IMR-90 (cell line): ENCODE data around the gene SLC16A9. TPM values are rescaled to one million over a fixed set of nuclear protein-coding genes. Genes with fewer than 3 reads are reported as not detected.

ENCODE experiments used
- ATAC-seq: fragments of 200-7000 bp; cut with Tn5 transposase; 2 replicates; pipeline ENCODE4 v1.9.1; 2020; ENCODE audit warnings: low read depth, mild to moderate bottlenecking, moderate library complexity
- BruUV-seq: library from RNA; stranded (reverse); fragments of 400-500 nt; replicated peaks from 2 replicates; lab custom pipeline; 2021; lab: Mats Ljungman, UMichigan
- CTCF ChIA-PET: fragments of 300-600 bp; formaldehyde crosslinking; extraction: SDS; loops from one replicate; lab custom pipeline; 2021; ENCODE audit warnings: antibody characterized with exemption; lab: Yijun Ruan, JAX
- POLR2A ChIA-PET: fragments of 300-600 bp; sonication (Branson Sonifier 250); formaldehyde crosslinking; loops from one replicate; lab custom pipeline; 2022; ENCODE audit warnings: antibody characterized with exemption; ENCODE audit not compliant: unreplicated experiment; lab: Charles Lee
- DNase-seq: peaks from one replicate; pipeline ENCODE4 v3.0.0; 2013
- H2AFZ ChIP-seq: replicated peaks from 2 replicates; pipeline ENCODE3; 2013; ENCODE audit warnings: low read length, mild to moderate bottlenecking; ENCODE audit not compliant: poor library complexity
- H2AK5ac ChIP-seq: 2 replicates; pipeline ENCODE4 v1.6.1; 2013; ENCODE audit warnings: low read depth, low read length, inconsistent platforms
- H2AK9ac ChIP-seq: replicated peaks from 2 replicates; pipeline ENCODE3; 2013; ENCODE audit warnings: mild to moderate bottlenecking, low read depth, low read length, moderate library complexity; ENCODE audit not compliant: poor library complexity
- H2BK120ac ChIP-seq: 2 replicates; pipeline ENCODE4 v1.6.1; 2013; ENCODE audit warnings: low read depth, low read length, inconsistent platforms
- H2BK15ac ChIP-seq: 3 replicates; pipeline ENCODE4 v1.6.1; 2013; ENCODE audit warnings: low read depth, low read length, inconsistent platforms
- H2BK20ac ChIP-seq: 2 replicates; pipeline ENCODE4 v1.6.1; 2013; ENCODE audit warnings: low read depth, mild to moderate bottlenecking, inconsistent platforms, low read length, moderate library complexity
- H2BK5ac ChIP-seq: 2 replicates; pipeline ENCODE4 v1.6.1; 2013; ENCODE audit warnings: mild to moderate bottlenecking, low read depth, low read length, inconsistent platforms; ENCODE audit not compliant: poor library complexity, severe bottlenecking
- H3K14ac ChIP-seq: replicated peaks from 2 replicates; pipeline ENCODE4 v1.6.1; 2013; ENCODE audit warnings: low read depth, low read length, inconsistent platforms
- H3K18ac ChIP-seq: 2 replicates; pipeline ENCODE4 v1.6.1; 2013; ENCODE audit warnings: low read depth, low read length, control low read depth
- H3K23ac ChIP-seq: 2 replicates; pipeline ENCODE4 v1.6.1; 2013; ENCODE audit warnings: low read depth, low read length, inconsistent platforms
- H3K27ac ChIP-seq: 2 replicates; pipeline ENCODE4 v1.5.1; 2013; ENCODE audit warnings: mild to moderate bottlenecking, control low read depth, low read length; ENCODE audit not compliant: insufficient read depth
- H3K27me3 ChIP-seq: 2 replicates; pipeline ENCODE4 v1.6.1; 2013; ENCODE audit warnings: low read length; ENCODE audit not compliant: control insufficient read depth, insufficient read depth
- H3K36me3 ChIP-seq: 2 replicates; pipeline ENCODE4 v1.6.1; 2013; ENCODE audit warnings: low read length, mixed read lengths; ENCODE audit not compliant: control insufficient read depth, insufficient read depth
- H3K4ac ChIP-seq: 2 replicates; pipeline ENCODE4 v1.6.1; 2013; ENCODE audit warnings: low read depth, low read length, inconsistent platforms
- H3K4me1 ChIP-seq: 2 replicates; pipeline ENCODE4 v1.6.1; 2013; ENCODE audit warnings: low read length, mixed read lengths; ENCODE audit not compliant: control insufficient read depth, insufficient read depth
- H3K4me2 ChIP-seq: 2 replicates; pipeline ENCODE4 v1.6.1; 2013; ENCODE audit warnings: low read depth, mild to moderate bottlenecking, control low read depth, low read length, moderate library complexity
- H3K4me3 ChIP-seq: 2 replicates; pipeline ENCODE4 v1.5.1; 2013; ENCODE audit warnings: low read depth, mild to moderate bottlenecking, control low read depth, low read length, moderate library complexity; ENCODE audit not compliant: insufficient read depth
- H3K56ac ChIP-seq: 2 replicates; pipeline ENCODE4 v1.6.1; 2013; ENCODE audit warnings: low read length, inconsistent platforms; ENCODE audit not compliant: insufficient read depth; ENCODE audit errors: extremely low read depth
- H3K79me1 ChIP-seq, 2 experiments: 2 replicates each; pipeline ENCODE4 v1.6.1; 2013; ENCODE audit warnings: low read length in 2 of 2, inconsistent platforms in 1 of 2, low read depth in 1 of 2
- H3K9ac ChIP-seq: 2 replicates; pipeline ENCODE4 v1.6.1; 2013; ENCODE audit warnings: low read depth, low read length, control low read depth
- H3K9me1 ChIP-seq: 2 replicates; pipeline ENCODE4 v1.6.1; 2013; ENCODE audit warnings: low read length, inconsistent platforms; ENCODE audit not compliant: insufficient read depth
- H3K9me3 ChIP-seq: 2 replicates; pipeline ENCODE4 v1.6.1; 2013; ENCODE audit warnings: low read length; ENCODE audit not compliant: control insufficient read depth, insufficient read depth
- H4K20me1 ChIP-seq: 2 replicates; pipeline ENCODE4 v1.6.1; 2013; ENCODE audit warnings: low read length, inconsistent platforms; ENCODE audit not compliant: insufficient read depth
- H4K5ac ChIP-seq: 2 replicates; pipeline ENCODE4 v1.6.1; 2013; ENCODE audit warnings: mild to moderate bottlenecking, low read depth, low read length, control low read depth
- H4K8ac ChIP-seq, 2 experiments: 2 replicates each; pipeline ENCODE4 v1.6.1; 2013; ENCODE audit warnings: low read depth in 2 of 2, low read length in 2 of 2, control low read depth in 1 of 2, inconsistent platforms in 1 of 2
- H4K91ac ChIP-seq: 2 replicates; pipeline ENCODE4 v1.6.1; 2013; ENCODE audit warnings: low read depth, low read length, inconsistent platforms; ENCODE audit not compliant: insufficient read depth
- BHLHE40 ChIP-seq: fragments of 150-350 bp; IDR thresholded peaks from 2 replicates; pipeline ENCODE4 v1.6.1; 2016; ENCODE audit warnings: mild to moderate bottlenecking, low read depth, low read length
- CEBPB ChIP-seq: IDR thresholded peaks from 2 replicates; pipeline ENCODE4 v1.6.1; 2012; ENCODE audit warnings: low read depth, low read length, improper control_type of control experiment
- CHD1 ChIP-seq: IDR thresholded peaks from 2 replicates; pipeline ENCODE4 v1.6.1; 2012; ENCODE audit warnings: low read depth, low read length, improper control_type of control experiment
- ELK1 ChIP-seq: fragments of 150-350 bp; IDR thresholded peaks from 2 replicates; pipeline ENCODE4 v1.6.1; 2016; ENCODE audit warnings: low read depth, mild to moderate bottlenecking, low read length, moderate library complexity, borderline replicate concordance
- MAFK ChIP-seq: IDR thresholded peaks from 2 replicates; pipeline ENCODE4 v1.6.1; 2012; ENCODE audit warnings: low read depth, low read length, improper control_type of control experiment
- MAZ ChIP-seq: IDR thresholded peaks from 2 replicates; pipeline ENCODE4 v1.6.1; 2012; ENCODE audit warnings: low read depth, mild to moderate bottlenecking, low read length, improper control_type of control experiment, moderate library complexity, borderline replicate concordance
- MXI1 ChIP-seq: IDR thresholded peaks from 2 replicates; pipeline ENCODE4 v1.6.1; 2012; ENCODE audit warnings: low read depth, mild to moderate bottlenecking, low read length, moderate library complexity, borderline replicate concordance
- NFE2L2 ChIP-seq: fragments of 150-350 bp; IDR thresholded peaks from 2 replicates; pipeline ENCODE4 v1.6.1; 2016; ENCODE audit warnings: low read depth, mild to moderate bottlenecking, low read length
- POLR2A ChIP-seq: IDR thresholded peaks from 2 replicates; pipeline ENCODE4 v1.6.1; 2012; ENCODE audit warnings: mild to moderate bottlenecking, low read depth, low read length
- RAD21 ChIP-seq: IDR thresholded peaks from 2 replicates; pipeline ENCODE4 v1.6.1; 2012; ENCODE audit warnings: low read length, improper control_type of control experiment
- RCOR1 ChIP-seq: IDR thresholded peaks from 2 replicates; pipeline ENCODE4 v1.6.1; 2012; ENCODE audit warnings: mild to moderate bottlenecking, low read length, improper control_type of control experiment; ENCODE audit not compliant: insufficient replicate concordance
- RFX5 ChIP-seq: IDR thresholded peaks from 2 replicates; pipeline ENCODE4 v1.8.0; 2012; ENCODE audit warnings: low read depth, mild to moderate bottlenecking, low read length, moderate library complexity
- SMC3 ChIP-seq: fragments of 150-350 bp; IDR thresholded peaks from 2 replicates; pipeline ENCODE4 v1.6.1; 2016; ENCODE audit warnings: low read depth, mild to moderate bottlenecking, antibody characterized with exemption, low read length, moderate library complexity
- USF2 ChIP-seq: fragments of 150-350 bp; IDR thresholded peaks from 2 replicates; pipeline ENCODE4 v1.6.1; 2017; ENCODE audit warnings: mild to moderate bottlenecking, antibody characterized with exemption, low read length, low read depth
- WGBS, 2 experiments: methylation state at CpG; one replicate each; pipeline versions ENCODE4 v1.1.5 to v1.1.7; 2013; ENCODE audit warnings: missing lambda C conversion rate in 2 of 2; ENCODE audit not compliant: insufficient read length in 1 of 2; ENCODE audit errors: extremely low coverage in 2 of 2; 5-methylcytosine and 5-hydroxymethylcytosine counted together
- dilution Hi-C: fragments of 300-500 bp; cut with HindIII; formaldehyde crosslinking; loops from one replicate; pipeline ENCODE4 v1.14.3; 2018; ENCODE audit warnings: low sequenced_read_pairs; ENCODE audit not compliant: unreplicated experiment
- in situ Hi-C: fragments of 300-500 bp; cut with MboI; formaldehyde crosslinking; loops from 3 replicates; pipeline ENCODE4 v1.14.3; 2019; ENCODE audit warnings: low sequenced_read_pairs, inconsistent platforms, mixed read lengths
- intact Hi-C: fragments of 100-400 bp; cut with micrococcal nuclease; formaldehyde crosslinking; loops from 2 replicates; pipeline ENCODE4 v1.10.0; 2022
- polyA plus RNA-seq, 3 experiments: library from polyadenylated mRNA; depleted of rRNA; stranded (reverse); fragments of >200 nt; gene quantifications; 2 replicates each; pipeline ENCODE4 v1.2.3, GENCODE V29; 2012; ENCODE audit warnings: low replicate concordance in 1 of 3
- total RNA-seq: library from RNA; depleted of rRNA; stranded (reverse); fragments of >200 nt; gene quantifications from 2 replicates; pipeline ENCODE4 v1.2.3, GENCODE V29; 2012

Gene SLC16A9
- total and polyA plus RNA-seq, 2 of the 4 experiments (the other 2 are of a cell fraction), result 0.18 to 0.26 TPM

GRCh38 chr10:59678884-59679301 is 30.8 kb downstream of the SLC16A9 start:
- Histone ChIP-seq H3K27me3 (no peaks in the 10 kb centered on the region; the same call in 1 of the 2 replicates), H2BK15ac (no peak overlapping the region), H2BK120ac (no peak overlapping the region), H4K5ac (no peak overlapping the region), H3K4ac (no peak overlapping the region), H3K4me1 (no peaks in the 10 kb centered on the region), H3K4me2 (no peak overlapping the region), H2AK5ac (no peak overlapping the region), H3K56ac (no peak overlapping the region), H3K79me1 (no peaks in the 10 kb centered on the region), H3K14ac (no peak overlapping the region), H2BK5ac (no peak overlapping the region), H3K27ac (no peak overlapping the region), H3K18ac (no peak overlapping the region), H3K9ac (no peak overlapping the region), H4K8ac (no peak overlapping the region), H3K23ac (no peak overlapping the region), H2BK20ac (no peak overlapping the region), H3K4me3 (no peak overlapping the region), H4K20me1 (no peaks in the 10 kb centered on the region), H3K9me3 (no peaks in the 10 kb centered on the region), H3K36me3 (no peaks in the 10 kb centered on the region), H3K9me1 (no peaks in the 10 kb centered on the region), H2AFZ (no peak overlapping the region), H2AK9ac (no peak overlapping the region), H4K91ac (no peak overlapping the region)
- ATAC-seq (no peak), DNase-seq (no peak)
- intact Hi-C loops (no loop called here), in situ Hi-C loops (no loop called here), dilution Hi-C loops (no loop called here)
- no CpG with 5 or more reads among the region's 4 CpGs for WGBS, 2 experiments
- TF ChIP-seq CHD1 (no peak), RCOR1 (no peak), MXI1 (no peak), NFE2L2 (no peak), SMC3 (no peak), CEBPB (no peak), MAFK (no peak), ELK1 (no peak), RFX5 (no peak), POLR2A (no peak), RAD21 (no peak), USF2 (no peak), MAZ (no peak), BHLHE40 (no peak)
- BruUV-seq, result no TSS peak
- POLR2A ChIA-PET, result no interaction called here
- CTCF ChIA-PET, result no interaction called here
